ENCODE measurements around the gene RNF5.

RNF5 gene

DNA sequence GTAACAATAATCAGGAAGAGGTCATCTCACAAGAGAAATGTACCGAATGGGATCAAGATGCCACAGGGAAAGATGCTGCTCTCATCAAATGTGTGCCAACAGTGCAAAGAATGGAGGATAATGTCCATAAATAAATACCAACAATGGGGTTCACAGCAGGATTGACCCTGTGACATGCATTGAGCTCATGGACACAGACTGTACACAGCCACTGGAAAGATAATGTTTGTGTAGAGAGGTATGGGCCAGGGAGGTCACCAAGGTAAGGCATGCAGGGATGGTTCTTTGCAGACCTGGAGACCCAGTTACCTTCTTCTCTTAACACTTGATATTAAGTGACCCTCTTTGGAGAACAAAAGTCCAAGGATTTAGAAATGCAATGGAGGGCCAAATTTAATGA, 3.8 kb upstream of the RNF5 start:
- Histone ChIP-seq H3K27me3 (no peaks in the 10 kb centered on the region), H3K9me3 (no peaks in the 10 kb centered on the region), H3K36me3 (peaks cover 17% of the 10 kb centered on the region), H3K4me1 (no peaks in the 10 kb centered on the region), H3K4me3 (ENCODE audit: low read depth, low read length) (no peak overlapping the region)
- DNase-seq: no peak
- TF ChIP-seq, protein P1, sequence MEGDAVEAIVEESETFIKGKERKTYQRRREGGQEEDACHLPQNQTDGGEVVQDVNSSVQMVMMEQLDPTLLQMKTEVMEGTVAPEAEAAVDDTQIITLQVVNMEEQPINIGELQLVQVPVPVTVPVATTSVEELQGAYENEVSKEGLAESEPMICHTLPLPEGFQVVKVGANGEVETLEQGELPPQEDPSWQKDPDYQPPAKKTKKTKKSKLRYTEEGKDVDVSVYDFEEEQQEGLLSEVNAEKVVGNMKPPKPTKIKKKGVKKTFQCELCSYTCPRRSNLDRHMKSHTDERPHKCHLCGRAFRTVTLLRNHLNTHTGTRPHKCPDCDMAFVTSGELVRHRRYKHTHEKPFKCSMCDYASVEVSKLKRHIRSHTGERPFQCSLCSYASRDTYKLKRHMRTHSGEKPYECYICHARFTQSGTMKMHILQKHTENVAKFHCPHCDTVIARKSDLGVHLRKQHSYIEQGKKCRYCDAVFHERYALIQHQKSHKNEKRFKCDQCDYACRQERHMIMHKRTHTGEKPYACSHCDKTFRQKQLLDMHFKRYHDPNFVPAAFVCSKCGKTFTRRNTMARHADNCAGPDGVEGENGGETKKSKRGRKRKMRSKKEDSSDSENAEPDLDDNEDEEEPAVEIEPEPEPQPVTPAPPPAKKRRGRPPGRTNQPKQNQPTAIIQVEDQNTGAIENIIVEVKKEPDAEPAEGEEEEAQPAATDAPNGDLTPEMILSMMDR (IDR thresholded peaks at IDR 0.05; ENCODE audit: low read depth, low read length): no peak

DNA sequence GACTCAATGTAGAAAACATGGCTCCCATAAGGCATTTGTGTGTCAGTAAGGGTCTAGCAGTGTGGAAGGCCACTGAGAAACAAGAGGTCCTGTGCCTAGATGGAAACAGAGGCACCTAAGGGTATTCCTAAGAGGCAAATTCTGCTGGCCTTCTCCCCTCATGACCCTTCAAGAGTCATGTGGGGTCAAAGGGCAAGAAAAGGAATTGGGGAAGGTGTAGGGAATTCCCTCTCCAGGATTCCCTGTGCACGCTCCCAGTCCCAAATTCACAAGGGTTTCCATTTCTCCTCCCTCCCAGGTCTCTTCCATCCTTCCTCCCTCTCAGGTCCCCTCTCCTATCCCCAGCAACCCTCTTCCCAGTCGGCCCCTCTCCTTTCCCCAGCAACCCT, 2.9 kb upstream of the RNF5 start:
- Histone ChIP-seq H3K4me3 (ENCODE audit: low read depth, low read length) (peak overlapping the region; percentile 96), H3K9me3 (no peaks in the 10 kb centered on the region), H3K27me3 (no peaks in the 10 kb centered on the region), H3K4me1 (no peaks in the 10 kb centered on the region), H3K36me3 (peaks cover 8% of the 10 kb centered on the region)
- TF ChIP-seq, protein P1 (IDR thresholded peaks at IDR 0.05; ENCODE audit: low read depth, low read length): no peak
- no peak for DNase-seq

DNA sequence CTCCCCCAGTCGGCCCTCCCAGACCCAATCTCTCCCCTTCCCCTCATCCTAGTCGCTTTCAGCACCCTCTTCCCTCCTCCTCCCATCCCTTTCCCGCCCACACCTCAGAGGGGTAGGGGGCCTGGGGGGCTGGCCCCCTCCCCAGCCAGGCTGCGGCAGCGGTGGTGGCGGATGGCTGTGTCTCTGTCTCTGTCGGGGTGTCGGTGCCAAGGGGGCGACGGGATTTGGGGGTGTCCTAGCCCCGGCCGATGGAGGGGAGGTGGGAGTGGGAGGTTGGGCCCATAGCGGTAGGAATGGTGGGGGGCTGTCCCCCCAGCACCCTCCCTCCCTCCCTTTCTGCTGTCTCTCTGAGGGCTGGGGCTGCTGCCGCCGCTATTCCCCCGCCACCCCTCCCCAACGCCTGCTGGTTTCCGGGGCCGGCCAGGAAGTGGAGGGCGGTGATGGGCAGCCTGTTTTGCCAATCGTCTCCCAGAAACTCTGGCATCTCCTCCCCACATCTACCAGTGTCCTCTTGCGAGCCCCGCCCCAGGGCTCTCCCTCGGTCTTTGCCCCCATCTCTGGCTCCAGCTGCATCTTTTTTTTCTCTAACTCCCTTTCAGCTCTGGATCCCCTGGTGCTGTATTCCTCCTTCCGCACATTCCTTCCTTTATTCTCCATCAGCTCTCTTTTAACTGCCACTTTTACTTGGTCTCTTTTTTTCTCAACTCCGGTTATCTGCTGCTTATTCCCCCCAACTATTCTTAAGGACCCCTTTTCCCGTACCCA, 2.3 kb upstream of the RNF5 start, which contains the start of gene AGPAT1:
Gene AGPAT1 (minus strand): TSS at position 374 of the 765 bp plus-strand sequence. CDS start 4,588 bp downstream, outside the sequence.
- H3K4me1 ChIP-seq: no peaks in the 10 kb centered on the region
- DNase-seq: peak; percentile 97

DNA sequence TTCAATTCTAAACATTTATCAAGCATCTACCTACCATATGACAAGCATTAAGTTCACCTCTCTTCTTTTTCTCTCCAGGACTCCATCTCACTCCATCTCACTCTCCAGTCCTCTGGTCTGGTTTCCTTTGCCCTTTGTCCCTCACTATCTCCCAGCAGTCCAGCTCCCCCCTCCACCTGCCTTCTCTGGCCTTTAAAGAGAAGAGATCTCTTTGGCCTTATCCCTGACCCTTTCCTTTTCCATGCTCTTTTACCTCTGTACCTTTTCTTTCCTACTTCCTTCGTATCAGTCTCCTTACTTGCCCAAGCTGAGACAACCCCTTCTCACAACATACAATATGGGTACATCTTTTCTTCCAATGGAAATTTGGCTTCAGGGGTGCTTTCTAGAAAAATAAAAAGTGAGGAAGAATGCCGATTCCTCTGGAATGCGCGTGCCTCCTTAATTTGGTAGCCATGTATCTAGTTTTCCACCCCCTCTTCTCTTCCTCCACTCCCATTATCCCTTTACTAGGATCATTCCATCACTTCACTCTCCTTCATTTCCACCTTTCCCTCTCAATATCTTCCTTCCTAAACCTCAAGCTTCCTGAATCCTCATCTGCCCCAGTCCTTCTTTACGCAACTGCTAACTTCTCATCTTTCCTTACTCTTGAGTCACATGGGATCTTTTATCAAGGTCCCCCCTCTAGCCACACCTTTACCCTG, 1.6 kb upstream of the RNF5 start:
- H3K4me1 ChIP-seq: no peaks in the 10 kb centered on the region
- no peak for DNase-seq
- TF ChIP-seq, protein P1 (IDR thresholded peaks at IDR 0.05; ENCODE audit: low read depth, low read length): no peak
- H3K36me3 ChIP-seq: no peaks in the 10 kb centered on the region
- H3K4me3 ChIP-seq (ENCODE audit: low read depth, low read length): peak overlapping the region; percentile 96
- H3K27me3 ChIP-seq: no peaks in the 10 kb centered on the region
- no peaks in the 10 kb centered on the region for H3K9me3 ChIP-seq

More for the DNA sequence above, 2.3 kb upstream of the RNF5 start, which contains the start of gene AGPAT1:
- Histone ChIP-seq H3K27me3 (no peaks in the 10 kb centered on the region), H3K4me3 (ENCODE audit: low read depth, low read length) (peak within 1 kb of the TSS; percentile 96), H3K9me3 (no peaks in the 10 kb centered on the region), H3K36me3 (peaks cover 2% of the 10 kb centered on the region)
- TF ChIP-seq, protein P1 (IDR thresholded peaks at IDR 0.05; ENCODE audit: low read depth, low read length): no peak

DNA sequence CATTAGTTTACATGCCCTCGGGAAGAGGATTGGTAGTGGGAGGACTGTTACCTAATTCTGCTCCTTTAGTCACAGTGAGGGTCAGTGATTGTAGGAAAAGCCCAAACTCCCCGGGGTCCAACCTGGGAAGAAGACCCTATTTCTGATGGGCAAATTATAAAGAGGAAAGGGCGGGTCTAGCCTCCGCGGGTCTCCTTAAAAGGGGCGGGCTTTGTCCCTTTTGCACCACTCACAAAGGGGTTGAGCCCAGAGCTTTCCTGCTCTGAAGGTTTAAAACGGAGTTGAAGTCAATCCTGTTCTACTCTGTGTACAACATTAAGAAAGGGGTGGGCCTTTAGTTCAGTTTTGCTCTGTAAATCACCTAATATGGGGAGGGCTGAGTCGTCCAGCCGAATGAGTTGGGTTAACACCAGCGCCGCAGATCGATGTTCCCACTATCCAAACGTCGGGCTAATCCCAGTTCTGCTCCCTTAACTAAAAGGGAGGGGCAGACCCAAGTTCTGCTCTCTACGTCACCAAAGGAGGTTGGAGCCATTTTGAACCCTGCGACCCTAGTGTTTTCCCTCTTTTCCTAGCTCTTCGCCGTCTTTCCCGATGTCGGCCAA, 920 bp upstream of the RNF5 start:
- H3K4me3 ChIP-seq (ENCODE audit: low read depth, low read length): peak overlapping the region; percentile 96
- no peaks in the 10 kb centered on the region for H3K4me1 ChIP-seq
- H3K36me3 ChIP-seq: no peaks in the 10 kb centered on the region
- peak; percentile 69 for DNase-seq
- H3K9me3 ChIP-seq: no peaks in the 10 kb centered on the region
- H3K27me3 ChIP-seq: no peaks in the 10 kb centered on the region
- TF ChIP-seq, protein P1 (IDR thresholded peaks at IDR 0.05; ENCODE audit: low read depth, low read length): no peak
